COR-L47 (cell line): ENCODE data around the gene KDM3B.
"Not testable (repeated sequence)": the region's sequence is repeated elsewhere in the genome, so short reads cannot be mapped to it uniquely, and the experiment has no call there.

Source experiments
- DNase-seq: peaks from one replicate; lab custom pipeline; 2025; lab: John Stamatoyannopoulos, UW

The KDM3B gene

DNA sequence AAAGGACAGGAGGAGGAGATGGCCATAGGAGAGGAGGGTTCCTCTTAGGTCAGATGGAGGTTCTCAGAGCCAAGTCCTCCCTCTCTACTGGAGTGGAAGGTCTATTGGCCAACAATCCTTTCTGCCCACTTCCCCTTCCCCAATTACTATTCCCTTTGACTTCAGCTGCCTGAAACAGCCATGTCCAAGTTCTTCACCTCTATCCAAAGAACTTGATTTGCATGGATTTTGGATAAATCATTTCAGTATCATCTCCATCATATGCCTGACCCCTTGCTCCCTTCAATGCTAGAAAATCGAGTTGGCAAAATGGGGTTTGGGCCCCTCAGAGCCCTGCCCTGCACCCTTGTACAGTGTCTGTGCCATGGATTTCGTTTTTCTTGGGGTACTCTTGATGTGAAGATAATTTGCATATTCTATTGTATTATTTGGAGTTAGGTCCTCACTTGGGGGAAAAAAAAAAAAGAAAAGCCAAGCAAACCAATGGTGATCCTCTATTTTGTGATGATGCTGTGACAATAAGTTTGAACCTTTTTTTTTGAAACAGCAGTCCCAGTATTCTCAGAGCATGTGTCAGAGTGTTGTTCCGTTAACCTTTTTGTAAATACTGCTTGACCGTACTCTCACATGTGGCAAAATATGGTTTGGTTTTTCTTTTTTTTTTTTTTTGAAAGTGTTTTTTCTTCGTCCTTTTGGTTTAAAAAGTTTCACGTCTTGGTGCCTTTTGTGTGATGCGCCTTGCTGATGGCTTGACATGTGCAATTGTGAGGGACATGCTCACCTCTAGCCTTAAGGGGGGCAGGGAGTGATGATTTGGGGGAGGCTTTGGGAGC, 115.9 kb downstream of the KDM3B start:
- no peak for DNase-seq

DNA sequence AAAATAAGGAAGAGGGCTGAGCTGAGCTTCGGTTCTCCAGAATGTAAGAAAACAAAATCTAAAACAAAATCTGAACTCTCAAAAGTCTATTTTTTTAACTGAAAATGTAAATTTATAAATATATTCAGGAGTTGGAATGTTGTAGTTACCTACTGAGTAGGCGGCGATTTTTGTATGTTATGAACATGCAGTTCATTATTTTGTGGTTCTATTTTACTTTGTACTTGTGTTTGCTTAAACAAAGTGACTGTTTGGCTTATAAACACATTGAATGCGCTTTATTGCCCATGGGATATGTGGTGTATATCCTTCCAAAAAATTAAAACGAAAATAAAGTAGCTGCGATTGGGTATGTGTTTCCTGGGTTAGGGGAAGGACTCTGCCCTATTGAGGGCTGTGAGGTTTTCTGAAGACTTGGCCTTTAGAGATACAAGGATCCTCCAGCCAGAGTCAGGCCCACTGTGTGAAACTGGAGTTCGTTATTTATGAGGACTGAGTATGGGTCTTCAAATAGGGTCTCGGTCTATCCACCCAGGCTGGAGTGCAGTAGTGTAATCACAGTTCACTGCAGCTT, 116.6 kb downstream of the KDM3B start:
- DNase-seq: no peak

GRCh38 chr5:138469540-138470321, 117.2 kb downstream of the KDM3B start:
- no peak for DNase-seq

DNA sequence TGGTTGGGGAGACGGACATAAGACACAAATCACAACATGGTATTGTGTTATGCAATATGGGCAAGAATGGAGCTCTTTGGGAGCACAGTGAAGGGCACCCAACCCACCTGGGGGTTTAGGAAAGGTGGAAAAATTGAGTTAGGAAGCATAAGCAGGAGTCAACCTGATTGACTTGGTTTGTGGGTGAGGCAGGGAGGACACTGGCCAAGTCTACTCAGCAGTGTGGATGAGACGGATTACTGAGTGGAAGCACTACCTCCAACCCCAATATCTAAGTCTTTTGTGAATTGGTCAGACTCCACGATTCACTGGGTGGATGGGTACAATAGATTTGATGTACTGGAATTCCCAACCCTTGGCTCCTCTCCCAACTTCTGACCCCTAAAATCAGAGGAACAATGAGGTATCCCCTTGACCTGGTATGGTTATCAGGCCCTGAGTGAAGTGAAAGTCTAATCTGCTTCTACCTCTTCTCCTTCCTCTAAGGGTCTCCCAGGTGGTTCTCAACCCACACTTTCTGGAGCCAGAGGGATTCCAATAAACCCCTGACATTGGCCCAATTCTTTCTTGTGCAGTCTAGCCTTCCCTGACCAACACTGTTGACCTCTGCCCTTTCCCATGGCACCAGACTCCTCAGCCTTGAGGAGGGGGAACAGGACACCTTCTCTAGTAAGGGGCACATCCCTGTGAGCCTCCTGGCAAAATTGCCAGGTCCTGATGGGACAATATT, 118.0 kb downstream of the KDM3B start:
- no peak for DNase-seq

DNA sequence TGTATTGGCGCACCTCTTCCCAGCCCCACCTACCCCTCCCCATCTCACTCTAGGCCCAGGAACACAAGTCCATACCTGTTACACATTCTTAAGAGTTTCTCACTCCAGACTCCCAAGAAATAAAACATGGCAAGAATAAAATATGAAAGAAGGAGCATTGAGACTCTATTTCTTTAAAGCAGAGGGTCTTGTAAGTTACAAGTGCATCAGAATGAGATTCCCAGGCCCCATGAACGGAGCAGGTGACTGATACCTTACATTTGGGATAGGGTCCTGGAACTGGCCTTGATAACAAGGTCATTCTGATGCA, 118.5 kb downstream of the KDM3B start:
- no peak for DNase-seq

DNA sequence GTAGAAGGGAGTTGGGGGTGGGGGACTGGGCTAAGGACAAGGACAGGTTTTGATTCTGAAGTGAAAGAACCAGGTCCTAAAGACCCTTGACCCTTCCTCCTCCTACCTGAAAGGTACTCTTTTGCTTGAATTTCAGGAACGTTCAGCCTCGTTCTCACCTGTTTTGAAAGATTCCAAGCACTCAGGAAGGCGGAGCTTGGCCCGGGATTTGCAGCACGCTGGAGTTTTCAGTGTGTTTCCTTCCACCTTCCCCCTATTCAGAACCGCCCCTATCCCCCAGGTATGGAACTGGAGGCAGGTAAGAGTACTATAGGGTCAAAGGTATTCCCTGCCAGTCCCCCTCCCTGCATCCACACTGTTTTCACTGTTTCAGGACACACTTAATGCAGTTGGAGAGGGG, 119.9 kb downstream of the KDM3B start:
- DNase-seq: no peak

DNA sequence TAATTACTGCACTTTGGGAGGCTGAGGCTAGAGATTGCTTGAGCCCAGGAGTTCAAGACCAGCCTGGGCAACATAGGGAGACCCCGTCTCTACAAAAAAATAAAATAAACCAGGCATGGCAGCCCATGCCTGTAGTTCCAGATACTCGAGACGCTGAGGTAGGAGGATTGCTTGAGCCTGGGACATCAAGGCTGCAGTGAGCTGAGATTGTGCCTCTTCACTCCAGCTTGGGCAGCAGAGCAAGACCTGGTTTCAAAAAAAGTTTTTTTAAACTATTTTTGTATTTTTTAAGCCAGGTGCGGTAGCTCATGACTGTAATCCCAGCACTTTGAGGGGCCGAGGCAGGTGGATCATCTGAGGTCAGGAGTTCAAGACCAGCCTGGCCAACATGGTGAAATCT, 120.7 kb downstream of the KDM3B start:
- not testable (repeated sequence) for DNase-seq

DNA sequence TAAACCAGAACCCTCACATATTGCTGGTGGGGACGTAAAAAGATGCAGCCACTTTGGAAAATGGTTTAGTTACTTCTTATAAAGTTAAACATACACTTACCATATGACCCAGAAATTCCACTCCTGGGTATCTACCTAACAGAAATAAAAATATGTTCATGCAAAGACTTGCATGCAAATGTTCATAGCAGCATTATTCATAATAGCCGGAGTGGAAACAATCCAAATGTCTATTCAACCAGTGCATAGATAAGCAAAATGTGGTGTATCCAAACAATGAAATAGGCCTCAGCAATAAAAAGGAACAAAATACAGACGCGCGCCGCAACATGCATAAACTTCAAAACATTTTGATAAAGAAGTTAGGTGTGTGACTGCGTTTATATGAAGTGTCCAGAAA, 124.4 kb downstream of the KDM3B start:
- DNase-seq: no peak

DNA sequence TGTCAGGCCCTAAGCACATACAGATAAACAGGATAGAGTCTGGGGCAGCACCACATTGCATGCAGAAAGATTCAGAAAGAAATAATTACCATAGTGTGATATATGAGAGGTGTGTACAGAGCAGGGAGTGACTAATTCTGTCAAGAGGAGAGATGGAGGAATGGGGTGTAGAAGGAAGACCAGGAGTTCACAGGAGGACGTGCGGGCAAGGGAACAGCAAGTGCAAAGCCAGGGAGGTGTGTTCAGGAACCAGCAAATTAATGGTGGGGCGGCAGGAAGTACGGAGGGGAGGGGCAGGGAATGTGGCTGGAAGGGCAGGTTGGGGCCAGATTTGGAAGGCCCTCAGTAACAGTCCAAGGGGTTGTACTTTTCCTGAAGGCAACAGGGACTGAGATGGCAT, 130.2 kb downstream of the KDM3B start:
- no peak for DNase-seq
